Measurements from ENCODE around the gene MARS1. TPM values are rescaled to one million over a fixed set of nuclear protein-coding genes. Genes with fewer than 3 reads are reported as not detected.

Gene MARS1
- polyA plus RNA-seq, 6 donors from 2014 or later = 53.1 to 78.7 (median 63.0) TPM

DNA sequence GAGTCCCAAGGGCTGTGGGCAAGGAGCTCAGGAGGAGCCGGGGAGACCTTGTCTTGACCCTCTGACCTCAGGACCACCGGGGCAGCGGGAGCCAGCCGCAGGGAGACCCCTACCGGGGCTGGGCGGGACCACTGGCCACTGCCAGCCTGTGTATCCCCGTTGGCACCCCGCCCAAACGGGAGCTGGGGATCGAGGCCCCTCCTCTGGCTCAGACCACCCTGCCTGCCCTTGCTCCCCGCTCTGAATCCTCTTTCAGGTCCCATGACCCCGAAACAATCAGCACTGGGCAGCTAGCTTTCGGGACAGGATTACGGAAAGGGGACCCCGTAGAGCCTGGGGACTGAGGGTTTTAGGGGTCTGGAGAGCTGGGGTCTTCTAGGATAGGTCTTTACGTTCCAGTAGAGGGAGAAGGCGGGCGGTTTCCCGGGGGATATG, 27.0 kb upstream of the MARS1 start:
- Mint-ChIP-seq H3K9me3 (no peaks in the 10 kb centered on the region), H3K4me1 (peaks cover 43 to 65% (median 57%) of the 10 kb centered on the region in 3 donors), H3K27me3 (no peaks in the 10 kb centered on the region), H3K27ac (peak overlapping the region in 3 of 6 donors; percentile 82 to 92 (median 91)), H3K4me3 (peak overlapping the region; percentile 87 to 96 (median 94)), H3K36me3 (no peaks in the 10 kb centered on the region)
- DNase-seq (no peak), ATAC-seq (ENCODE audit: low read depth in 2 of 2) (no peak)

DNA sequence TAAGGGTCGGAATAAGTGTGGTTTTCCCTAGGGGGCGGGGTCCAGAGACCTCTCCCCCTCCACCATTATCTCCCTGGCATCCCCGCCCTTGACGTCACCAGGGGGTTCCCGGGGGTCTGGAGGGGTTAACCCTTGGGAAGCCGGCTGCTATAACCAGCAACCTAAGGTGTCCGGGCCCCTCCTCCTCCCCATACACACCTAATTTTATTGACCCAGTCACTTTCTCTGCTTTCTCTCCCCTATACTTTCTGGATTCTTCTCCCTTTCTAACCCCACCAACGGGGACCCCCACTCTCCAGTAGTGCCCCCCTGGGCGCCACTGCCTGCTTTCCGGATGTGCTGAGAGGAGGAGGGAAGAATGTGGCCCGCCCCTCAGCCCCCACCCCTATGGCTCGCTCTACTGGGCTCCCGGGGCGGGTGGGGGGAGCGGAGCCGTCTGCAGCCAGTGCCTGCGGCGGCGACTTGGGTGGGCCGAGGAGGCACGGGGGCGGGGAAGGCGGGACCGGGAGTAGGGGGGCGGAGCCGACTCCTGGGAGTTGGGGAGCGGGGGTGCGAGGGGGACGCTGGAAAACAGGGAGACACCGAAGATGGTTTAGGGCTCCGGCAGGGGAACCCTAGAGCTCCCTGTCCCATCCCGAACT, 26.5 kb upstream of the MARS1 start:
- Mint-ChIP-seq H3K4me1 (peaks cover 41 to 63% (median 53%) of the 10 kb centered on the region in 3 donors), H3K4me3 (peak overlapping the region; percentile 87 to 96 (median 94)), H3K27me3 (no peaks in the 10 kb centered on the region), H3K9me3 (no peaks in the 10 kb centered on the region), H3K36me3 (no peaks in the 10 kb centered on the region), H3K27ac (peak overlapping the region in 5 of 6 donors; percentile 87 to 92 (median 92))
- no peak for ATAC-seq (ENCODE audit: low read depth in 2 of 2)
- DNase-seq = peak; percentile 33

DNA sequence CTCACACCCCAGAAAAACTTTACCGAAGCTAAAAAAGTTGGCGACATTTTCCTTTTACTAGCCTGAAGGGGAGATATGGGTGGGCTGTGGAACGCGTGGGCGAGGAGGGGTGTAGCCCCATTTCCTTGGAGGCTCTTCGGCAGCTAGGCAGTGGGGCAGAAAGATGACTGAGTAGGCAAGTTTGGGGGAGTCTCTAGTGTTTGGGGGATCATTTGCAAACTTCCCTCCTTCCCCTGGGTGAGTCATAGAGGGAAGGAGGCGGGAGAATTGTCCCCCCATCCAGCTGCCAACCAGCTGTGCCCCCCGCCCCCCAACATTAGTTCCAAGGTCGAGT, 26.0 kb upstream of the MARS1 start:
- peaks cover 41 to 58% (median 50%) of the 10 kb centered on the region in 3 donors for H3K4me1 Mint-ChIP-seq
- H3K36me3 Mint-ChIP-seq = no peaks in the 10 kb centered on the region
- H3K4me3 Mint-ChIP-seq = peak overlapping the region; percentile 87 to 96 (median 94)
- H3K27me3 Mint-ChIP-seq = no peaks in the 10 kb centered on the region
- peak overlapping the region in 4 of 6 donors; percentile 87 to 92 (median 92) for H3K27ac Mint-ChIP-seq
- no peaks in the 10 kb centered on the region for H3K9me3 Mint-ChIP-seq
- DNase-seq (peak; percentile 18), ATAC-seq (ENCODE audit: low read depth in 2 of 2) (no peak)

DNA sequence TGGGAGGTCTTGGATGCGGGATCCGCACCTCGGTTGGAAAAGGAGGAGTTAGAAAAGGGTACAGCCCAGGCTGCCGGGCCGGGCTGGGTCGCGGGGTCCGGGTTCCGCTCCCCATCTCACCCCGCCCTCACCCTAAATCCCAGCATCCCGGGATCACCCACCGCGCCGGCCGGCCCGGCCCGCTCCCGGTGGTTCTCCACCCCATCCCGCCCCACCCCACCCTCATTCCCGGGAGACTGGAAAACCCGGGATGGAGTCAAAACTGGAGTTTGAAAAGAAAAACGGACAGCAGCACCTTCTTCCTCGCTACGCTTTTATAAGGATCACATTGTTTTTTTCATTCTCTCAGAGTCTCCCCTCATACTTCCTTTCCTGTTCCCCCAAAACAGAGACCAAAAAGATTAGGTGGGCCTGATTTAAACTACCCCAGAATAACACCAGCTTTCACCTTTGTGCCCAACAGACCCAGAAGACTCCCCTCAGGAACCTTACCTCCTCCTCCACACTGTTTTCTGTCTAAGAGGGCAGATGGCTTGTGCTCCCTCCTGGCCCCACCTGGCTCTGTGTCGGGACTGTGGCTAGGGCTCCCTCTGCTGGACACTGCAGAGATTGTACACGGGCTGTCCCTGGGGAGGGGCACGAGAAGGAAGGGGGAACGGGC, 25.5 kb upstream of the MARS1 start:
- ATAC-seq (ENCODE audit: low read depth in 2 of 2) = peak; percentile 63 to 65
- H3K36me3 Mint-ChIP-seq = peaks cover 3 to 4% of the 10 kb centered on the region in 2 donors

DNA sequence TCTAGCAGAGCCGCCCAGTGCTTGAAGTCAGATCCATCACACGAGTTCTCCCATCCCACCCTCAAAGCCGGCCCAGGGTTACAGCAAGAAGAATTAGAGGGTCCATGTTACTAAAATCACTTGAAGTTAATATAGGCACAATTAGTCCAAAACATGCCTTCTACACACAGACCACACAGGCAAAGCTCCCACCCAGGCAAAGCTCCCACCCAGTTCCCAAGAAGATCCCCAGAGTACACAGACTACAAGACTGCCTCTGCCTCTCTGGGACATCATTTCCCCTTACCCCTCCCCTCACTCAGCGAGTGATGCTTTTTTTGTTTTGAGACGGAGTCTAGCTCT, 25.0 kb upstream of the MARS1 start:
- Mint-ChIP-seq H3K4me3 (peak overlapping the region; percentile 87 to 96 (median 92)), H3K27me3 (no peaks in the 10 kb centered on the region), H3K9me3 (no peaks in the 10 kb centered on the region), H3K4me1 (peaks cover 45 to 68% (median 59%) of the 10 kb centered on the region in 3 donors), H3K36me3 (peaks cover 4 to 8% of the 10 kb centered on the region in 2 donors), H3K27ac (peak overlapping the region in 5 of 6 donors; percentile 36 to 94 (median 92))
- DNase-seq = no peak
- ATAC-seq (ENCODE audit: low read depth in 2 of 2) = no peak

More for the DNA sequence above, 25.5 kb upstream of the MARS1 start:
- H3K27me3 Mint-ChIP-seq = no peaks in the 10 kb centered on the region
- DNase-seq = peak; percentile 94
- peaks cover 41 to 63% (median 54%) of the 10 kb centered on the region in 3 donors for H3K4me1 Mint-ChIP-seq
- H3K9me3 Mint-ChIP-seq = no peaks in the 10 kb centered on the region
- peak overlapping the region; percentile 87 to 96 (median 94) for H3K4me3 Mint-ChIP-seq
- H3K27ac Mint-ChIP-seq = peak overlapping the region; percentile 36 to 94 (median 92)

DNA sequence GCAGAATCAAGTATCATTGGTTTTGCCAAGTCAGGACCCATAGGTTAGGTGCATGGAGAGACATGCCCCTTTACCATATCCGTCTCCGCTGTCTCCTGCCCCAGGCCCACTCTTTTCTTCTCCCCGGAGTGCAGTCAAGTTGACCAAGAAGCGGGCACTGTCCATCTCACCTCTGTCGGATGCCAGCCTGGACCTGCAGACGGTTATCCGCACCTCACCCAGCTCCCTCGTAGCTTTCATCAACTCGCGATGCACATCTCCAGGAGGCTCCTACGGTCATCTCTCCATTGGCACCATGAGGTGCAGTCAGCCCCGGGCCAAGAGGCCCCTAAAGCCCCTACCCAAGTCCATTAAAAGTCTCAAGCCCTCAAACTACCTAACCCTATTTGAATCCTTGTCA, 23.3 kb upstream of the MARS1 start:
- Mint-ChIP-seq H3K4me1 (peaks cover 42 to 58% (median 52%) of the 10 kb centered on the region in 3 donors), H3K27me3 (no peaks in the 10 kb centered on the region), H3K36me3 (peaks cover 4 to 16% of the 10 kb centered on the region in 2 donors), H3K9me3 (no peaks in the 10 kb centered on the region), H3K27ac (peak overlapping the region in 3 of 6 donors; percentile 1 to 85 (median 76)), H3K4me3 (peak overlapping the region in 1 of 8 donors; percentile 66)
- ATAC-seq (ENCODE audit: low read depth in 2 of 2) (no peak), DNase-seq (no peak)

DNA sequence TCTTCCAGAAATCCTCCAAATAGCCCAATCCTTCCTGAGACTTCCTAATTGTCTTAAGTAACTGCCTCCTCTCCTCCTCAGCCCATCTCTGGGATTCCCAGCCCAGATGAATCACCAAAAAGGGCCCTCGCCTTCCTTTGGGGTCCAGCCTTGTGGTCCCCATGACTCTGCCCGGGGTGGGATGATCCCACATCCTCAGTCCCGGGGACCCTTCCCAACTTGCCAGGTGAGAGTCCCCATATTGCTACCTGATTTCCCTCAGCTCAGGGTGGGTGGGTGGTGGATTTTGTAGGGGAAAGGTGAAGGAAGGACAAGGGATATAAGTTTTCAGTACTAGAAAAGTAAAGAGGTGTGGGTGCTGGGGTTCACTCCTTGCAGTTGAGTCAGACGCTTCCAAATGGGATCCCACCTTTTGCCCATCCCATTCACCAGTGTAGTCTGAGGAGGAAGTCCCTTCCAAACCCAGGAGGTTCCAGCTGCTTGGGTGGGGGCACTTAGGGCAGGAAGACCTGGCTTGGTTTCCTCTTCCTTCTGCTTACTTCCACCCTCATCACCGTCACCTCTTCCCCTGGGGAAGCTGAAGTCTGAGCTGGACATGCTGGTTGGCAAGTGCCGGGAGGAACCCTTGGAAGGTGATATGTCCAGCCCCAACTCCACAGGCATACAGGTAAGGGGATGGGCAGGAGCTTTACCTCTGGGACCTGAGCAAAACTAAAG, 22.7 kb upstream of the MARS1 start:
- Mint-ChIP-seq H3K4me1 (peaks cover 38 to 55% (median 53%) of the 10 kb centered on the region in 3 donors), H3K36me3 (peaks cover 4 to 16% of the 10 kb centered on the region in 2 donors), H3K27ac (peak overlapping the region in 4 of 6 donors; percentile 1 to 76 (median 36)), H3K4me3 (peak overlapping the region in 1 of 8 donors; percentile 66), H3K27me3 (no peaks in the 10 kb centered on the region), H3K9me3 (no peaks in the 10 kb centered on the region)
- no peak for ATAC-seq (ENCODE audit: low read depth in 2 of 2)
- DNase-seq = no peak

DNA sequence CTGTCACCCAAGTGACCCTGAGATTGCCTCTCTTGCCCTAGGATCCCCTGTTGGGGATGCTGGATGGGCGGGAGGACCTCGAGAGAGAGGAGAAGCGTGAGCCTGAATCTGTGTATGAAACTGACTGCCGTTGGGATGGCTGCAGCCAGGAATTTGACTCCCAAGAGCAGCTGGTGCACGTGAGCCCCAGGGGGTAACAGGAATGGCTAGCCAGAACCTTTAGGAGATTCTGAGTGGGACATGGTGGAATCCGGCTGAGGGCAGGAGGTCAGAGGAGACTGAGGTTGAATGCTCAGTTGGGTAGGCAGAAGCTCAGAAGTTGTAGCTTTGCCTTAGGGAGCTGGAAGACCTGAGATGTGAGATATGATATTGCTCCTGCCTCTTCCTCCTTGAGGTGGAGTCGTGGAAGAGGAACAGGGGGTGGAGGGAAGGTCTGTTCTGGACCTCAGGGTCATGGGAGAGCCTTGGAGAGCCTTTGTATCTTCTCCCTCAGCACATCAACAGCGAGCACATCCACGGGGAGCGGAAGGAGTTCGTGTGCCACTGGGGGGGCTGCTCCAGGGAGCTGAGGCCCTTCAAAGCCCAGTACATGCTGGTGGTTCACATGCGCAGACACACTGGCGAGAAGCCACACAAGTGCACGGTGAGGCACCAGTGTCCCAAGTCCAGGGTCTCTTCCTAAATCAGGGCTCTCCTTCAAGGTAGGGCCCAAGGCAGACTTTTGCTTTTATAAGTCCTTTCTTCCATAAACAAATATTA, 21.9 kb upstream of the MARS1 start:
- Mint-ChIP-seq H3K4me1 (peaks cover 32 to 53% (median 45%) of the 10 kb centered on the region in 3 donors), H3K27ac (peak overlapping the region in 4 of 6 donors; percentile 22 to 49 (median 42))
- ATAC-seq (ENCODE audit: low read depth in 2 of 2) = no peak

DNA sequence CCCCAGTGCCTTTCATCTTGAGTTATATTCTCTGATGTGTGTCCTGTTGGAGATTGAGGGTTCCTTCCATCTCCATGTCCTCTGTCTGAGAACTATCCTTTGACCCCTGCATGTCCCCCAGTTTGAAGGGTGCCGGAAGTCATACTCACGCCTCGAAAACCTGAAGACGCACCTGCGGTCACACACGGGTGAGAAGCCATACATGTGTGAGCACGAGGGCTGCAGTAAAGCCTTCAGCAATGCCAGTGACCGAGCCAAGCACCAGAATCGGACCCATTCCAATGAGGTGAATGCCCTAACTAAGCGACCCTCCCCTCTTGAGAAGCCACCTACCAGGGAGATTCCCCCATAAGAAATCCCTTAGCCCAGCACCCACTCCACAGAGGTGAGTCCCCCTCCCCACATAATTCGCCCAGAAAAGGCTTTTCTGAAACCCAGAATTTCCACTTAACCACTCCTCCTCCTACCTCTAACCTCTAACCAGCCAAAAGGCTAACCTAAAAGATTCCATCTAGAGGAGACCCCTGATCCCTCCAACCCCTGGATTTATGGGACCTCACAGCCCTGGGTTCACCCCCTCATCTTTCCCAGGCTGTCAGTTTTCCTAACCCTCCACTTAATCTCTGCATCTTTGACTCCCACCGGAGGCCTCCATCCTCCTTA, 20.5 kb upstream of the MARS1 start:
- DNase-seq = no peak
- no peaks in the 10 kb centered on the region for H3K27me3 Mint-ChIP-seq
- H3K27ac Mint-ChIP-seq = peak overlapping the region in 4 of 6 donors; percentile 17 to 84 (median 66)
- H3K4me1 Mint-ChIP-seq = peaks cover 33 to 57% (median 46%) of the 10 kb centered on the region in 3 donors
- no peaks in the 10 kb centered on the region for H3K9me3 Mint-ChIP-seq
- no peak for ATAC-seq (ENCODE audit: low read depth in 2 of 2)
- peaks cover 4 to 16% of the 10 kb centered on the region in 2 donors for H3K36me3 Mint-ChIP-seq
- H3K4me3 Mint-ChIP-seq = peak overlapping the region in 1 of 8 donors; percentile 42

More for the DNA sequence above, 21.9 kb upstream of the MARS1 start:
- Mint-ChIP-seq H3K27me3 (no peaks in the 10 kb centered on the region), H3K36me3 (peaks cover 4 to 16% of the 10 kb centered on the region in 2 donors), H3K4me3 (peak overlapping the region in 1 of 8 donors; percentile 4), H3K9me3 (no peaks in the 10 kb centered on the region)
- DNase-seq = no peak

DNA sequence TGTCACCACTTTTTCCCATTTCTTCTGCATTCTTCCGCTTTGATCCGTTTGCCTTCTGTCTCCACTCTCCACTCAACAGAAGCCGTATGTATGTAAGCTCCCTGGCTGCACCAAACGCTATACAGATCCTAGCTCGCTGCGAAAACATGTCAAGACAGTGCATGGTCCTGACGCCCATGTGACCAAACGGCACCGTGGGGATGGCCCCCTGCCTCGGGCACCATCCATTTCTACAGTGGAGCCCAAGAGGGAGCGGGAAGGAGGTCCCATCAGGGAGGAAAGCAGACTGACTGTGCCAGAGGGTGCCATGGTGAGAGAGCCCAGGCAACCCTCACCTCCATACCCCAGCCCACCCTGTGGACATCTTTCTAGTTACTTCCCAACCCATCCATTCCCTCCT, 20.0 kb upstream of the MARS1 start:
- H3K36me3 Mint-ChIP-seq = peaks cover 4 to 16% of the 10 kb centered on the region in 2 donors
- H3K4me1 Mint-ChIP-seq = peaks cover 32 to 57% (median 46%) of the 10 kb centered on the region in 3 donors
- ATAC-seq (ENCODE audit: low read depth in 2 of 2) (no peak), DNase-seq (no peak)
- peak overlapping the region in 1 of 8 donors; percentile 40 for H3K4me3 Mint-ChIP-seq
- H3K27me3 Mint-ChIP-seq = no peaks in the 10 kb centered on the region
- H3K9me3 Mint-ChIP-seq = no peaks in the 10 kb centered on the region
- peak overlapping the region in 3 of 6 donors; percentile 72 to 89 (median 74) for H3K27ac Mint-ChIP-seq

DNA sequence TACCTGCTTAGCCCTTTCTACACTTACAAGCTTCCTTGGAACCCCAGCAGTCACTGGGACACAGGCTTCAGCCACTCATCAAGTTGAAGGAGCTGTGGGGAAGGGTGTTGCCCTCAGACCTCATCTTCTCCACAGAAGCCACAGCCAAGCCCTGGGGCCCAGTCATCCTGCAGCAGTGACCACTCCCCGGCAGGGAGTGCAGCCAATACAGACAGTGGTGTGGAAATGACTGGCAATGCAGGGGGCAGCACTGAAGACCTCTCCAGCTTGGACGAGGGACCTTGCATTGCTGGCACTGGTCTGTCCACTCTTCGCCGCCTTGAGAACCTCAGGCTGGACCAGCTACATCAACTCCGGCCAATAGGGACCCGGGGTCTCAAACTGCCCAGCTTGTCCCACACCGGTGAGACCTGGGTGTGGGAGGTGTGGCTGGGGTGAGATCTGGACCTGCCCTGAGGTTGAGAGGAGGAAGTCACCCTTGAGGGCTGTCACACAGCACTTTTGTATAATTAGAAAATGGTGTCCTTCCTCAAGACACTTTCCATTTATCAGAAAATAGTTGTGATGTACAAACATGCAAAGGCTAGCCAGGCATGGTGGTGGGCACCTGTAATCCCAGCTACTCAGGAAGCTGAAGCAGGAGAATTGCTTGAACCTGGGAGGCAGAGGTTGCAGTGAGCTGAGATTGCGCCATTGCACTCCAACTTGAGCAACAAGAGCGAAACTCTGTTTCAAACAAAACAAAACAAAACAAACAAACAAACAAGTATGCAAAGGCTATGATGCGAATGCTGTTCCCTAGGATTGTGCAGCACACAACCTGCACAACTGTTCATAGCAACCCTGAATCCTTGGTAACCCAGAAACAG, 18.3 kb upstream of the MARS1 start:
- DNase-seq (no peak), ATAC-seq (ENCODE audit: low read depth in 2 of 2) (no peak)
- H3K9me3 Mint-ChIP-seq = no peaks in the 10 kb centered on the region
- peaks cover 8 to 32% of the 10 kb centered on the region in 2 donors for H3K36me3 Mint-ChIP-seq
- peaks cover 41 to 63% (median 55%) of the 10 kb centered on the region in 3 donors for H3K4me1 Mint-ChIP-seq
- no peaks in the 10 kb centered on the region for H3K27me3 Mint-ChIP-seq
- H3K4me3 Mint-ChIP-seq = no peak overlapping the region
- H3K27ac Mint-ChIP-seq = peak overlapping the region in 1 of 6 donors; percentile 60
